ENCODE data around the gene DEPP1.
A peak's percentile ranks its signal among the peaks of the same experiment; 100 is the strongest.

Gene DEPP1

DNA sequence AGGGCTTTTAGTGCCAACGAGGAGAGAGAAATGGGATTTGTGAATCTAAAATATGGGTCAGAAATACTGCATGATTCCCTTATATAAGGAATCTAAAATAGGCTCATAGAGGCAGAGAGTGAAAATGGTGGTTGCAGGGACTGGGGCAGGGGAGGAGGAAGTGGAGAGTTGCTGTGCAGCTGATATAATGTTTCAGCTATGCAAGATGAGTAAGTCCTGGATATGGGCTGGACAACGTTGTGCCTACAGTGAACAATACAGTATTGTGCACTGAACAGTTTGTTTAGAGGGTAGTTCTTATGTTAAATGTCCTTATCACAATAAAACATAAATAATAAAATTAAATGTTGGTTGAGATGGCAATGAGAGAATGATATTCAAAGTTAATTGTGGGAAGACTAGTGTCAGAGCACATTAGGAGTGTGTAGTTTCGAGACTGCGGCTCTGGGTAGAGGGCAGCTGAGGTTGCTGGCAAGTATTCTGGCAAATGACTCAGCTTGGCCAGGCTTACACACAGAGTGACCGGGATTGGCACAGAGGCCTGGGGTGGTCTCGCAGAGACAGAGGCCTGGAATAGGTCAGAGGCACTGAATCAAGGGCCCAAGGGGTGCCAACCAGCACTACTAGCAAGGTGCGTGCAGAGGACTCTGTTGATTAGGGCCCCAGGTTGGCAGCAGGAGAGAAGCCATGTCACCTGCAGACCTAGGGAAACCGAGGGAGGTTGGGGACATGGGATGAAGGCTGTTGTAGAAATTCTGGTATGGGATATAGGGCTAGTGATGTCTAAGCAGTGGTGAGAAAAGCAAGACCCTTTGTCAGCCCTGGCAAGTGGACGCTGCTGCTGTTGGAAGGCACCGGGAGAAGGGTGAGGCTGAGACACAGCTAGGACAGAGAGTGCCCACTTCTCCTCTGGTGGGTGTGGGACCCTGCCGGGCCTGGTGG is 2.8 kb upstream of the DEPP1 start:
- TF ChIP-seq TCF12 (IDR thresholded peaks at IDR 0.05; ENCODE audit: low read depth) (0 out of 2 replicates have a peak, but pooled peaks have one; percentile 37), EGR1 (IDR thresholded peaks at IDR 0.05) (no peak), TEAD4 (IDR thresholded peaks at IDR 0.05) (0 out of 2 replicates have a peak, but pooled peaks have one; percentile 25), EP300 (IDR thresholded peaks at IDR 0.05; ENCODE audit: borderline replicate concordance) (peak; percentile 38; the same call in 1 of the 2 replicates)

DNA sequence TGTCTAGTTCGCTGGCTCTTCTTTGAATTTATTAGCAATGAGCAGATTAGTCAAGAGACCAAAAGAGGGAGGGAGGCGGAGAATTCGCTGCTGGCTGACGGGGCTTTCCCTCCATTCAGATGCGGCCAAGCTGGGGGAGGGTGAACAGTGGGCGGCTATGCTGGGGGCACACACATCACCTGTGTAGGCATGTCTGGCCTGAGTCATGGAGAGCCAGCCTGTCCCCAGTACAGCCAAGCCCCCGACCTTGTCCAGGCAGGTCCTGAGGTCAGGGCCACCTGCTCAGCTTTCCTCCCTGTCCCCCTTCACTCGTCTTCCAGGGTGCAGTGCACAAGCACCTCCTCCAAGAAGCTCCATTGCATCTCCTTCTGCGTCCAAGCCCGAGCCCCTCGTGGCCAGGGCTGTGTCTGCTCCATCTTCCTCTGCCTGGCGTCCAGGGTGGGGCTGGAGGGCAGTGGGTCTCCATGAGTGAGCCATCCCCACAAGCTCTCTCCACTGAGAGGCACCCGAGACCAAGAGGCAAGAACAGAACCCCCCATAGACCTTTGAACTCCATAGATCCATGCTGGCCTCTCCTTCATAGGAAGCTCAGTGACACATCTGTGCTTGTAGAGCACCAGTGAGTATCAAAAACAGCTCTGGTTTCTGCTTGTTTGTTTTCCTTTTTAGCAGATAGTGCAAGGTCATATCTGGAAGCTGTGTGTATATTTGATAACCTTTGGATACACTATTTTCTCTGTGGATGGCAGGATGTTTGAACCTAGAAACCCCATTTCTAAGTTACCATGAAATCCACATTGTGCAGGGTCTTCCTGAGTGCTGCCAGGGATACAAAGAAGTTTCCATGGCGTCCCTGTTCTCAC is 1.9 kb upstream of the DEPP1 start:
- no peak for TF ChIP-seq YY1 (IDR thresholded peaks at IDR 0.05; ENCODE audit: low read depth)
- TF ChIP-seq NFIC (IDR thresholded peaks at IDR 0.05): no peak
- no peak for TF ChIP-seq CEBPB (IDR thresholded peaks at IDR 0.05)
- TF ChIP-seq, protein P1, sequence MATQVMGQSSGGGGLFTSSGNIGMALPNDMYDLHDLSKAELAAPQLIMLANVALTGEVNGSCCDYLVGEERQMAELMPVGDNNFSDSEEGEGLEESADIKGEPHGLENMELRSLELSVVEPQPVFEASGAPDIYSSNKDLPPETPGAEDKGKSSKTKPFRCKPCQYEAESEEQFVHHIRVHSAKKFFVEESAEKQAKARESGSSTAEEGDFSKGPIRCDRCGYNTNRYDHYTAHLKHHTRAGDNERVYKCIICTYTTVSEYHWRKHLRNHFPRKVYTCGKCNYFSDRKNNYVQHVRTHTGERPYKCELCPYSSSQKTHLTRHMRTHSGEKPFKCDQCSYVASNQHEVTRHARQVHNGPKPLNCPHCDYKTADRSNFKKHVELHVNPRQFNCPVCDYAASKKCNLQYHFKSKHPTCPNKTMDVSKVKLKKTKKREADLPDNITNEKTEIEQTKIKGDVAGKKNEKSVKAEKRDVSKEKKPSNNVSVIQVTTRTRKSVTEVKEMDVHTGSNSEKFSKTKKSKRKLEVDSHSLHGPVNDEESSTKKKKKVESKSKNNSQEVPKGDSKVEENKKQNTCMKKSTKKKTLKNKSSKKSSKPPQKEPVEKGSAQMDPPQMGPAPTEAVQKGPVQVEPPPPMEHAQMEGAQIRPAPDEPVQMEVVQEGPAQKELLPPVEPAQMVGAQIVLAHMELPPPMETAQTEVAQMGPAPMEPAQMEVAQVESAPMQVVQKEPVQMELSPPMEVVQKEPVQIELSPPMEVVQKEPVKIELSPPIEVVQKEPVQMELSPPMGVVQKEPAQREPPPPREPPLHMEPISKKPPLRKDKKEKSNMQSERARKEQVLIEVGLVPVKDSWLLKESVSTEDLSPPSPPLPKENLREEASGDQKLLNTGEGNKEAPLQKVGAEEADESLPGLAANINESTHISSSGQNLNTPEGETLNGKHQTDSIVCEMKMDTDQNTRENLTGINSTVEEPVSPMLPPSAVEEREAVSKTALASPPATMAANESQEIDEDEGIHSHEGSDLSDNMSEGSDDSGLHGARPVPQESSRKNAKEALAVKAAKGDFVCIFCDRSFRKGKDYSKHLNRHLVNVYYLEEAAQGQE (IDR thresholded peaks at IDR 0.05; ENCODE audit: low read depth): no peak
- no peak for TF ChIP-seq TCF12 (IDR thresholded peaks at IDR 0.05; ENCODE audit: low read depth)
- no peak for TF ChIP-seq TEAD4 (IDR thresholded peaks at IDR 0.05)
- no peak for TF ChIP-seq CREB1 (IDR thresholded peaks at IDR 0.05; ENCODE audit: low read depth)
- TF ChIP-seq RAD21 (IDR thresholded peaks at IDR 0.05; ENCODE audit: low read depth): no peak
- no peak for TF ChIP-seq EP300 (IDR thresholded peaks at IDR 0.05; ENCODE audit: borderline replicate concordance)
- no peak for TF ChIP-seq ZBTB7A (IDR thresholded peaks at IDR 0.05; ENCODE audit: low read depth)

DNA sequence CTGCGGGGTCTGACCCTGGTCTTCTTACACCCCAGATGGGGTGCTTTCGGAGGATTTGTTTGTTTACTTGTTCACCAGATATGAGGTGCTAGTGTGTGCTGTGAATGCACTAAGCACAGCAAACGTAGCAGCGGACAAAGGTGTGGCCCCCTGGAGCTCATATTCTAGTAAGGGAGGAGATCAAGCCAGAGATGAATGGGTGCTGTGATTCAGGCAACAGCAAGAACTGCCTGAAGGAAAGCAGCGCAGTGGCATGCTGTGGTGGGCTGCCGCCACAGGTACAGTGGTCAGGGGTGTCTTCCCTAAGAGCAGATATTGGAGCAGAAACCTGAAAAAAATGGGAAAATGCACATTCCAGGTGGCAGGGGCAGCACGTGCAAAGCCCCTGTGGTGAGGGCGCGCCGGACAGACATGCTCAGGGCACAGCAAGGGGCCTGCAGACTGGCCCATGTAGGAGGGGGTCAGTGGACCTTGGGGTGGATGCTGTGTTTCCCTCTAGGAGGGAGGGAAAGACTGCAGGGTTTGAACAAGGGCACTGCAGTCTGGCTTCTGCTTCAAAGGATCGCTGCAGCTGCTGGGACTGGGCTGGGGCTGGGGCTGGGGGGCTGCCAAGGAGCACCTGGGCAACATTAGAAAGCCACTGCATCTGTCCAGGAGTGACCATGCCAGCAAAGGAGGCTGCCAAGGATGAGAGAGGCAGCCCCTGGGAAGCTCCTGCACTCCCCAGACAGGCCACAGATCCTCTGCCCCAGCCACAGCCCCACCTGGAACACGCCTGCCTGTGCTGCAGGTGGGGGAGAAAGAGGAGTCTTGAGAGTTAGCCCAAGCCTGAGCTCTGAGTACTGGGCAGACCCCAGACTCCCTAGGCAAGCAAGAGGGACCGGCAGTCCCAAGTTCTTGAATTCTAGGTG is 927 bp upstream of the DEPP1 start:
- TF ChIP-seq ZBTB7A (IDR thresholded peaks at IDR 0.05; ENCODE audit: low read depth) (no peak), CEBPB (IDR thresholded peaks at IDR 0.05) (no peak), EGR1 (IDR thresholded peaks at IDR 0.05) (no peak), YY1 (IDR thresholded peaks at IDR 0.05; ENCODE audit: low read depth) (no peak), CREB1 (IDR thresholded peaks at IDR 0.05; ENCODE audit: low read depth) (no peak), FOXM1 (IDR thresholded peaks at IDR 0.05; ENCODE audit: borderline replicate concordance, low read depth) (no peak), RAD21 (IDR thresholded peaks at IDR 0.05; ENCODE audit: low read depth) (no peak), TEAD4 (IDR thresholded peaks at IDR 0.05) (no peak), TAF1 (IDR thresholded peaks at IDR 0.05; ENCODE audit: low read depth) (no peak), EP300 (IDR thresholded peaks at IDR 0.05; ENCODE audit: borderline replicate concordance) (no peak), TCF12 (IDR thresholded peaks at IDR 0.05; ENCODE audit: low read depth) (no peak), NFIC (IDR thresholded peaks at IDR 0.05) (no peak)
- TF ChIP-seq, protein P2, sequence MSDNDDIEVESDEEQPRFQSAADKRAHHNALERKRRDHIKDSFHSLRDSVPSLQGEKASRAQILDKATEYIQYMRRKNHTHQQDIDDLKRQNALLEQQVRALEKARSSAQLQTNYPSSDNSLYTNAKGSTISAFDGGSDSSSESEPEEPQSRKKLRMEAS (IDR thresholded peaks at IDR 0.05): no peak
- TF ChIP-seq, protein P1 (IDR thresholded peaks at IDR 0.05; ENCODE audit: low read depth): no peak
- TF ChIP-seq, protein P3, sequence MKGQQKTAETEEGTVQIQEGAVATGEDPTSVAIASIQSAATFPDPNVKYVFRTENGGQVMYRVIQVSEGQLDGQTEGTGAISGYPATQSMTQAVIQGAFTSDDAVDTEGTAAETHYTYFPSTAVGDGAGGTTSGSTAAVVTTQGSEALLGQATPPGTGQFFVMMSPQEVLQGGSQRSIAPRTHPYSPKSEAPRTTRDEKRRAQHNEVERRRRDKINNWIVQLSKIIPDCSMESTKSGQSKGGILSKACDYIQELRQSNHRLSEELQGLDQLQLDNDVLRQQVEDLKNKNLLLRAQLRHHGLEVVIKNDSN (IDR thresholded peaks at IDR 0.05): no peak

DNA sequence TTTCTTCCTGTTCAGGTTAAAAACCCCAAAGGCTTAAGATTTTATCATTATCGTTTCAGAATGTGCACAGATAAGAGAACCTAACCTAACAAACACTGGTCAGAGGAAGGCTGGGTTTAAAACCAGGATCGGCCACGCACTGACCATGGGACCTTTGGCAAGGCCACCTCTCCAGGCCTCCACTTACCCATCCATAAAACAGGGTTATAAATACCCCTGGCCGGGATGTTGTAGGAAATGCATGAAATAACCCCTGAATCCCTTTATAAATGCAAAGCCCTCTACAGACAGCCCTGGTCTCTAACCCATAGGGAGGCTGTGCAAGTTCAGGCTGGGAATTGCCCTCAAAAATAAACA is 418 bp downstream of the DEPP1 start:
- TF ChIP-seq RAD21 (IDR thresholded peaks at IDR 0.05; ENCODE audit: low read depth): no peak
- TF ChIP-seq EP300 (IDR thresholded peaks at IDR 0.05; ENCODE audit: borderline replicate concordance): no peak
- no peak for TF ChIP-seq TEAD4 (IDR thresholded peaks at IDR 0.05)
- TF ChIP-seq TAF1 (IDR thresholded peaks at IDR 0.05; ENCODE audit: low read depth): no peak
- no peak for TF ChIP-seq EGR1 (IDR thresholded peaks at IDR 0.05)
- no peak for TF ChIP-seq TCF12 (IDR thresholded peaks at IDR 0.05; ENCODE audit: low read depth)
- no peak for TF ChIP-seq CREB1 (IDR thresholded peaks at IDR 0.05; ENCODE audit: low read depth)
- TF ChIP-seq NFIC (IDR thresholded peaks at IDR 0.05): no peak
- TF ChIP-seq, protein P3 (IDR thresholded peaks at IDR 0.05): no peak
- TF ChIP-seq CEBPB (IDR thresholded peaks at IDR 0.05): no peak
- TF ChIP-seq ZBTB7A (IDR thresholded peaks at IDR 0.05; ENCODE audit: low read depth): no peak
- TF ChIP-seq FOXM1 (IDR thresholded peaks at IDR 0.05; ENCODE audit: borderline replicate concordance, low read depth): no peak
- TF ChIP-seq YY1 (IDR thresholded peaks at IDR 0.05; ENCODE audit: low read depth): no peak
- TF ChIP-seq, protein P2 (IDR thresholded peaks at IDR 0.05): no peak
- TF ChIP-seq, protein P1 (IDR thresholded peaks at IDR 0.05; ENCODE audit: low read depth): no peak
